GM12872 (cell line): Measurements from ENCODE around the gene NTRK2.

Source experiments
- CTCF ChIP-seq: IDR thresholded peaks from 3 replicates; pipeline ENCODE4 v1.5.1; 2011; ENCODE audit warnings: low read depth, mild to moderate bottlenecking, low read length, moderate library complexity; ENCODE audit not compliant: insufficient read depth

The NTRK2 gene

GRCh38 chr9:84988621-84989020 is 319.1 kb downstream of the NTRK2 start:
- TF ChIP-seq CTCF = no peak

GRCh38 chr9:84990416-84990815 is 320.9 kb downstream of the NTRK2 start:
- no peak for TF ChIP-seq CTCF

GRCh38 chr9:84990850-84991513 is 321.5 kb downstream of the NTRK2 start:
- no peak for TF ChIP-seq CTCF

- no peak for TF ChIP-seq CTCF
Measured at GRCh38 chr9:84991514-84991870, 322.0 kb downstream of the NTRK2 start.

GRCh38 chr9:84992381-84992780 is 322.9 kb downstream of the NTRK2 start:
- TF ChIP-seq CTCF = no peak

- no peak for TF ChIP-seq CTCF
Measured at GRCh38 chr9:84993105-84993504, 323.6 kb downstream of the NTRK2 start.

- no peak for TF ChIP-seq CTCF
Measured at GRCh38 chr9:84996029-84996428, 326.5 kb downstream of the NTRK2 start.

GRCh38 chr9:84996716-84997115 is 327.2 kb downstream of the NTRK2 start:
- no peak for TF ChIP-seq CTCF
